GM21447 (cell line): ENCODE data around the gene SMAD9.
A peak's percentile ranks its signal among the peaks of the same experiment; 100 is the strongest.

Source experiments
- ATAC-seq: cut with Tn5 transposase; IDR thresholded peaks from one replicate; pipeline ENCODE4 v1.9.1; 2021; ENCODE audit not compliant: unreplicated experiment

Gene SMAD9

GRCh38 chr13:36919833-36920615 is at the start of gene SMAD9:
SMAD9 (minus strand) TSS chr13:36920238; CDS start chr13:36879689, 40,549 bp downstream.
- peak; percentile 49 for ATAC-seq

DNA sequence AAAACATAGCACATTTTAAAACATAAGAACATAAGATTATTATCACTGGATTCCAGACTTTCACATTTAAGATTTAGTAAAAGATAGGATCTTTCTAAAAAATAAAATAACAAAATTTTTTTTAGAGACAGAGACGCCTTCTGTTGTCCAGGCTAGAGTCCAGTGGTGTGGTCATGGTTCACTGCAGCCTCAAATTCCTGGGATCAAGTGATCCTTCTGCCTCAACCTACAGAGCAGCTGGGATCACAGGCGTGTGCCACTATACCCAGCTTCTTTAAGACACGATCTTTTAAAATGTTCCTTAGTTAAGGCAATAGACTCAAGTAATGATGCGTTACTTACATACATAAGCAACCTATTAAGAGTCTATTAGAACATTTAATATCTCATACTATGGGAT is 46.4 kb upstream of the SMAD9 start:
- no peak for ATAC-seq

DNA sequence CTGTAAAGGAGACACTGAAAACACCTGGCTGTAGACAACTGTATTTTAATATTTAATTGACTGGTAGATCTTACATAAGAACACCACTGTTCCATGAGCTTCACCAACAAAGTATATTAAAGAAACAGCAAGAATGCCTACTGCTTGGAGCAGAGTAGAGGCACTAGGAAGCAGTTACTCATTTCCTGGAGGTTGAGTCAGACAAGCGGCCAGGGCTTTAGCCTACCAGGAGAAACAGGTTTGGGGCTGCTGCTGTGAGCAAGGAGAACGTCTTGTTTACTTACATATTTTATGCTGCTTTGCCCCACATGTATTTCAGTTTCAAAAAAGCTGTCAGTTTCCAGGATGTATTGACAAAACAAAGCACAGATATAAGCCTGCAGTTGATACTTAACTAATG is 45.7 kb upstream of the SMAD9 start:
- no peak for ATAC-seq

DNA sequence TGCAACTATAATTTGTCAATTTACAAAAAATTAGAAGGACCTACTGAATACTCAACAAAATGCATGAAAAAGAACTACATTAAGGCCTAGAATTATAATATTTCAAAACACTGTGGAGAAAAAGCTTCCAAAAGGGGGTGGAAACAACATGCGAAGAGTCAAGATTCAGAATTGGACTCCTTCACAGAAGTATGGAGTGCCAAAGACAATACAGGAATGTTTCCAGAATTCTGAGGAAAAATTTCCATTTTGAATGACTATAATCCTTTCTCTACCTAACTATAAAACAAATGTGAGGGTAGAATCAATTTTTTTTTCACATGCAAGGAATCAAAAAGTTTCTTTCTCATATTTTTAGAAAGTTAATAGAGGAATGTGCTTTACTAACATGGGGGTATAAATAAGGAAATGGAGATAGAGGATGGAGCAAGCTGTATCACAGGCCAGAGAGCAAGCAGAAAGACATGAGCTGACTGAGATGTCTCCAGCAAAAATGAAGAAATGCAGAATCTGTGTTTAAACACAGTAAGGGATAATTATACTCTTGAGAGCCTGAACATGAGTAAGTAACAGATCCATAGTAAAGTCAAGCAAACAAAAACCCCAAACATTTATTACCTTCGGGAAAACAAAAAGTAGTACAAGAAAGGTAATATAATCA is 39.5 kb upstream of the SMAD9 start:
- ATAC-seq = no peak

DNA sequence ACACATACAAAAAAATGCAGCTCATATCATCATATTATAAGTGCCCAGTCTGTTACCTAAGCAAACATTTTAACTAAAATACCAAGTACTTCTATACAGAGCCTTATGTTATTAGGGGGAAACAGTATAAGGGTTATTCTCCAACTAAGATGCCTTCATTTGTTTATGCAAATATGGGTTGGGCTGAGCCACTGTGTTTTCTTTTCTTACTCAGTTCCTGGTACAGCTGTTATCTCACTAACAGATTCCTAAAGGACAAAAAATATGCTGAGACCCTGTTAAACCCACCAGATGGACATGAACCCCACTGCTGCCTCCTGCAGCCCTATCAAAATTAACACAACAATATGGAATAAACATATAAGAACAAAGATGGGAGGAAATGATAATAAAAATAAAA is 34.5 kb upstream of the SMAD9 start:
- no peak for ATAC-seq

GRCh38 chr13:36950920-36951319 is 30.9 kb upstream of the SMAD9 start:
- no peak for ATAC-seq

- no peak for ATAC-seq
Measured at GRCh38 chr13:36950330-36950729, 30.3 kb upstream of the SMAD9 start.

GRCh38 chr13:36945078-36945477 is 25.0 kb upstream of the SMAD9 start:
- no peak for ATAC-seq

DNA sequence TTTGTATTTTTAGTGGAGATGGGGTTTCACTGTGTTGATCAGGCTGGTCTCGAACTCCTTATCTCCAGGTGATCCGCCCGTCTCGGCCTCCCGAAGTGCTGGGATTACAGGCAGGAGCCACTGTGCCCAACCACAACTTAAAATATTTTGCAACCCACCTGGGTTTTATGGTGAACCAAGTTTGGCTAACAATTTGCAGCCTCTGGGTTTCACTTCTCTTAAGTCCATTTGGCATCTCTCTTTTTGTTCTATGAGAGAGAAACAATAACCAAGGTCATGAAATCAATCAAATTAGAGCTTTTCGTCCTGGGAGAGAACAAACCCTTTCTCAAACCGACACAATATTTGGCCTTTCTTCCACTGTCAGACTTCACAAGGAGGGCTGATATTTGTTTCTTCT is 5.6 kb upstream of the SMAD9 start:
- no peak for ATAC-seq

- no peak for ATAC-seq
Measured at GRCh38 chr13:36924001-36924400, 4.0 kb upstream of the SMAD9 start.

DNA sequence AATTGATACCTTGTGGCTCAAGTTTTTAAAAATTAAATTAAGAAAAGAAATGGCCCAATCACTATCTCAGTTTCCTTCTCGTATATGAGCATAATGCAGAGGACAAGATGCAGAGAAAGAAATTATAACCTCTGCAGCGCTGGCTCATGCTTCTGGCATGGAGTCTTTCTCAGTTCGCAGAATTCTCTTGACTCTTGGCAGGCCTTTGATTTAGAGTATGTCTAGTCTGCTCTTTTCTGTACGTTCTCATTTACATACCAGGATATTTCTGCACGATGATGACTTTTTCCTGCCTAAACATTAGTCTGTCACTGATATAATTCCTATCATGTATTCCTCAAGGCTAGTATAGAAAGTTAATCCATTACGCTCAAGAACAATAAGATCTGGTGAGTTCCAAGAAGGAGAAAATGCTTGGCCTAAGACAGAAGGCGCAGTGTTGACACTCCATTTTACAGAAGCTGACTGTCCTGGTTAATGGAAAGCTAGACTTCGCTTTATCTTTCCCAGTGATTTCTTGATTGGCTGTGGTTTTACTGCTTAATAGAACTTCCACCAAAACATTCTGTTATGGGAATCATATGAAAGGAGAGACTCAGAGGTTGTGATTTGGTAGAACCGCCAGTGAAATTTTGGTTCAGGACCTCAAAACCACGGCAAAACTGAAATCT is 1.7 kb upstream of the SMAD9 start:
- no peak for ATAC-seq

GRCh38 chr13:36920616-36921185 is 663 bp upstream of the SMAD9 start:
- no peak for ATAC-seq

GRCh38 chr13:36919171-36919832 is 736 bp downstream of the SMAD9 start:
- no peak for ATAC-seq

DNA sequence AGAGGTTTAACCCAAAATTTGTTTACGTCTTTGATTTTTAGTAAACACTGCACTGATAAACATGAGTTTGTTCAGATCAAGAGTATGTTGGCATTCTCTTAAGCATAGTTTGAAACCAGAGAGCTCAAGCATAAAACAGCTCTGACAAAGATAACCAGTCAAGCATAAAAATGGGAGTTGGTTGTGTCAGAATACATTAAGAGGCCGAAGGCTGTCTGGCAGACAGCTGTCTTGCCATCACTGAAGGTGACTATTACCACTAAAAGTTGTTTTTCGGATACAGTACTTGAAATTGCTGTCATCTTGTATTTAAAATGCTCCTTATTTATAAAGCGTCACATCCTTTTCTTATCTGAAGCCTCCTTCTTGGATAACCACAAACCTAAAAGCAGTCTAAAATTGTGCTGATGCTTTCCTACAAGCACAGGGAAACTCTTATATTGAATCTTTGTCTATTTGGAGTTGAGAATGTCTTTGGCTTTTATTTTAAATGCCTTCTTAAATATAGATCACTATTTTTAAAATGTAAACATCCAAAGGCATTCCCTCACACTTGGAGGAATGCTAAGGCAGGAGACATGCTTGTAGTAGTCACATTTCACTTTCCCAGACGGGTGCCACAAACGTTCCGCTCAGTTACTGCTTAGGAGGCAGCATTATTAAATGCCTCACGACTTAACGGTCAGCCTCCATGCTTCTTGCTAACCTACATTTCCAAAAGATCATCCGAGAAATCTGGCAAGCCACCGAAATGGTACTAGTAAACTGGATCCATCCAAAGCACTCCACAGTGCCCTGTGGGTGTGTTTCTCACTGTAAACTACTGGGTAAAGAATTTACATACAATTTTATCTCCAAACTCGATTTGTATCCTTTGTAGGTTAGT is 1.5 kb downstream of the SMAD9 start:
- no peak for ATAC-seq

- no peak for ATAC-seq
Measured at GRCh38 chr13:36917311-36917710, 2.7 kb downstream of the SMAD9 start.

DNA sequence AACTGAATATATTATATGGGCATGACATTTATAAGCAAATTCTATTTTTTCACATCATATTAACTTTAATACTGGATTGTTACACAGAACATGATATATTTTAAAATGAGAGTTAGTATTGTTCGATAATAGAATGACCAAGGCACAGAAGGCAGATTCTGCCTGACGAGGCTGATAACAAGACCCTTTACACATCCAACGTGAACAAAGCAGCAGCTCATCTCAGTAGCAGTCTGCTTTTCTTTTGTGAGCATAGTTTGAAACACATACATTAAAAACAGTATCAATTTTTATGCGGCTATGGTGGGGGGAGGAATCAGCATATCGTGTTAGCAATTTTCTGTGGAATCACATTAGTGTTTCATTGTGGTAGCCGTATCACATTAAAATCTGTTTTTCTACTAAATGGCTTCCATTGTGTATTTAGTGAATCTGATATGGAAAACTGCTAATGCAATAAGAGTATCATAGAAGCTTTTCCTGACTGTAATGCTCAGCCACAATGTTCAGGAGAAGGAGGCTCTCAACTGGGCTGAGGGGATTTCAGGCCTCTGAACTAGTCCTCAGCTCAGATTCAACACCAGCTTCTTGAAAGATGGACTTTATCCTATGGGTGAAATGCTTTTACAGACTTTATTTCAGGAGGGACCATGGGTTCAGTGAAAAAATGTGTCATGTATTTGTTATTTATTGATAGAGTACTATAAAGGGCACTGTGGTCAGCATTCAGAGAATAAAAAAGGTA is 4.0 kb downstream of the SMAD9 start:
- ATAC-seq = no peak

DNA sequence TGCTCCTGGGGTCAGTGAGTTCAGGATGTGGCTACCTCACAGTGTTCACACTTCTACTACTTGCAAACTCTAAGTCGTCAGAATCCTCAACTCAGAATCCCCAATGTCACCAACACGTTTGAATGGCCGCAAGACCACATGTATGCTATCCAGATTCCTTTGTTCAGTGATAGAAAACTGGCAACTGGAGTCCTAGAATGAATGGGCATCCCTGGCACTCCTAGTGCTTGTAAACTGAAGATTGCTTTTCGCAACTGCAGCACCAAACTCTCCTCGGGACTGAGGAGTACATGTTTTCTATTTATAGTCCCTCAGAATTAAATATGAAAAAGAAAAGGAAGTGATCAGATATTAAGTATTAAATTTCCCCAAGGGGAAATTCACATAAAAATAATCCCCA is 4.9 kb downstream of the SMAD9 start:
- ATAC-seq = no peak

- no peak for ATAC-seq
Measured at GRCh38 chr13:36914648-36915047, 5.4 kb downstream of the SMAD9 start.

DNA sequence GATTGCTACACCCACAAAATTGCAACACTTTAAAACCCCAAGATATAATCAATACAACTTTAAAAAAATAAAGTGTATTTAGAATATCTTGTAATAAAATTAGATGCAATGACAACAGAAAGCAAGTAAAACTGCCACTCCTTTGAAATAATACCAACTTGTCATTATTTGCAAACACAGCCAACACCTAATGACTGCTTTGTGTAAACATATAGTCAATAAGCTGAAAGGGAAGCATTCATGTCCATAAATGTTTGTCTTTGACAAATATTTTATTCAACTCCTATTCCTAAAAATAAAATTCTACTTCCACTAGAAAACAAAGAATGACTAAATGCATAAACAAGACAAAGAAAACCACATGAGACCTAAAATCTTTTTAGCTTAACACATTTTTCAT is 6.6 kb downstream of the SMAD9 start:
- no peak for ATAC-seq

- no peak for ATAC-seq
Measured at GRCh38 chr13:36912973-36913372, 7.1 kb downstream of the SMAD9 start.
